GM18858 (cell line): ENCODE data around the gene FZD1.
"Not testable (repeated sequence)": the region's sequence is repeated elsewhere in the genome, so short reads cannot be mapped to it uniquely, and the experiment has no call there.

ENCODE experiments used
- ATAC-seq: cut with Tn5 transposase; IDR thresholded peaks from one replicate; pipeline ENCODE4 v1.9.1; 2021; ENCODE audit not compliant: unreplicated experiment

Gene FZD1

DNA sequence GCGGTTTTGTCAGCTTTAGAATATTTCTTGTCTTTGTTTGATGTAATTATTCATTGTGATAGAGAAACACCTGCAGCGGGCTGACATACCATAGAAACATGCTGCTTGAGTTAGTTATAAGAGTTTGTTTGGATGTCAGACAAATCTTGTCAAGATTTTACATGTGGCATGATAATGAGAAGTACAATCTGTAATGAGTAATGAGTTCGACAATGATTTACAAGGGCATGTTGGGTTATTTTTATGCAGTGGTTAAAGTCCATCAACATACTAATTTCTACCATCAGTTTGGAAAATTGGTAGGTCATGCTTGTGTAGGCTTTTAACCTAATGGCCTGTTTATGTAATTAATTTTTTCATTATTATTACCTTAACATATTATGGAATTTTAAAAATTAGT lies 31.3 kb downstream of the FZD1 start:
- no peak for ATAC-seq

- ATAC-seq, result no peak
Observed at GRCh38 chr7:91297939-91298338, 33.7 kb downstream of the FZD1 start.

DNA sequence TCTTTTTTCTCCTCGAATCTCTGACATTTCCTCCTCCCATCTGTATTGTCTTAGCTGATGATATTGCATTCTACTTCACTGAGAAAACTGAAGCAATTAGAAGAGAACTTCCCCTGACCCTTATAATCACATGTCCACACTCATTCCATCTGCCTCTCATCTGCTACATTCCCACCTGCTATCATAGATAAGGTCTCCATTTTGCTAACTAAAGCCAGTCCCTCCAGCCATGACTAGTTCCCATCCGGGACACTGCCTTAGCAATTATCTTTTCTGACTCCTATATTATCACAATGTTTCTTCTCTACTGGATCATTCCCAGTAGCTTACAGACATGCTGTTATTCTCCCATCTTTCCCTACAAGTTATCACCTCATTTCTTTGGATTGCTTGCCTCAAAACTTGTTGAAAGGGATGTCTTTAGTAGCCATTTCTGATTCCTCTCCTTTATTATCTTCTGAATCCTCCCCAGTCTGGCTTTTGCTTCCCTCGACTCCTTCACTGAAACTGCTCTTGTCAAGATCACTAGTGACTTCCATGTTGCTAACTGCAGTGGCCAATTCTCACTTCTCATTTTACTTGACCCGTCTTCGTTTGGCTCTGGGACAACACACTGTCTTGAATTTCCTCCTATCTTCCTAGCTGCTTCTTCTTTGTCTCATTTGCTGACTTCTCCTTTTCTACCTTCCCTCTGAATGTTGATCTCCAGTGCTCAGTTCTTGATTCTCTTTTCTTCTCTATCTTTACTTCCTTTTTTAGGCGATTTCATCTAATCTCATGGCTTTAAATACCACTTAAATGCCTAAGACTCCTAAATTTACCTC lies 35.9 kb downstream of the FZD1 start:
- no peak for ATAC-seq

DNA sequence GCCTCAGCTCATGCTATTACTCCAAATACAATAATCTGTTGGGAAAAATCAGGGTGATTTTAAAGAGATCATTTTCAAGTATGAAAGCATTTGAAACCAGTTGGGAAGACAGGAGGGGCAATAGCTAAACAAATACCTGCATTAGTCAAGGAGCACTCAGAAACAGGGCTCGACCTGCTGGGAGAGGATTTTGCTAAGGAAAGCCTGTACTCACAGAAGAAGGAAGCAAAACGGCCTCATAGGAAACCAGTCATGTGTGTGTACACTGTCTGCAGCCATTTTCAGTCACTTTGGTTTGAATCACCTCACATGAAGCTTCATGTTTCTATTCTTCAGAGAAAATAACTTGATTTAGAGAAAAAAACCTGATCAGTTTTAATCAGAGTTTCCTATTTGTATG lies 38.6 kb downstream of the FZD1 start:
- no peak for ATAC-seq

DNA sequence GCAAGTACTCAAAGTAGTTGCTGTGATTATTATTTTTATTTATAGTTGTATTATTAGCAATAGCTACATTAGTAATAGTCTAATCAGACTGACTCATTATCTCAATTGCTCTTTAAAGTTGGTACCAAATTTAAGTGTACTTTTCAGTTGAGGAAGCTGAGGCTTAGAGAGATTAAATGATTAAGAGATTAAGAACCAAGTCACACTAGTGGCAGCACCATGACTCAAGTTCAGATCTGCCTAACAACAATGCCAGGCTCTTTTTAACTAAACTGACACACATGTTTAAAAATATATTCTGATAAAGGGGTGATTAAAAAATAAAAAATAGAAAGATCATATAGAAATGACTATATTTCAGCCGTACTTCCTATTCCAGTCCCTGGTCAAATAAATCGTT lies 42.0 kb downstream of the FZD1 start:
- no peak for ATAC-seq

- no peak for ATAC-seq
Observed at GRCh38 chr7:91307467-91307866, 43.2 kb downstream of the FZD1 start.

GRCh38 chr7:91308191-91308590 lies 44.0 kb downstream of the FZD1 start:
- ATAC-seq, result not testable (repeated sequence)

DNA sequence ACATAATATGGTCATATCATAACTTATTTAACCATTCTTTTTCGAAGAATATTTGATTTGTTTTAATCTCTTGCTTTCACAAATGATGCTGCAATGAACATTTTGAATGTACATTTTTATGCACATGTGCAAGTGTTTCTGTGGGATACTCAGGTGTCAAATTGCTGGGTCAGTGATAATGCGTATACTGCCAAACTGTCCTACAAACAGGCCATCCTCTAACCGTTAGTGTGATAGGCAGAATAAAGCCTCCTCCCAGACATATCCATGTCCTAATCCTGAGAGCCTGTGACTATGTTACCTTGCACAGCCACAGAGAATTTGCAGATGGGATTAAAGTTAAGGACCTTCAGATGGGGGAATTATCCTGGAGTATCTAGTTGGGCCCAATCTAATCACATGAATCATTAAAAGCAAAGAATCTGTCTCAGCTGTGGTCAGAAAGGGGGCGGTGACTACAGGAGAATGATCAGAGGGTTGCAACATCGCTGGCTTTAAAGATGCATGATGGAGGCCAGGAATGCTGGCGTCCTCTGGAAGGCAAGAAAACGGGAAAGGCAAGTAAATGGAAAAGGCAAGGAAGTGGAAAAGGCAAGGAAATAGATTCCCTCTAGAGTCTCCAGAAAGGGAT lies 46.7 kb downstream of the FZD1 start:
- ATAC-seq, result no peak

GRCh38 chr7:91311839-91312238 lies 47.6 kb downstream of the FZD1 start:
- no peak for ATAC-seq

DNA sequence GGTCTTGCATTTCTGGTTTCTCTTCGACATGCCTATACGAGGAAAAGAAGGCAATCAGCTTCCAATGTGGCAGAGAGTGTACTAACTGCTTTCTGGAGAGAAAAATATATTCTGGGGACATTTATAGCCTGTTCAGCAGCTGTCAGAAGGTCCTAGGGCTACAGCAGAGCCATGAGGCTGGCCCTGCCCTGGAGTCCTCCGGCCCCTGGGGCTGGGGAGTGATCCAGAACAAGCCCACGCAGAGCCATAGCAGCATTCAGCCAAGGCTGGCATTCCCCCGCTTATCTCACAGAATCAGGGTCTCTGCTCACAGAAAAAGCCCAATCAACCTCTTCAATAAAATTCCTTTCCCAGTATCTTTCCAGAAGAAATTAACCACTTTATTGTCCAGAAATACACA lies 48.9 kb downstream of the FZD1 start:
- no peak for ATAC-seq

GRCh38 chr7:91314591-91315323 lies 50.5 kb downstream of the FZD1 start:
- ATAC-seq, result no peak

- ATAC-seq, result no peak
Observed at GRCh38 chr7:91316426-91316825, 52.2 kb downstream of the FZD1 start.

DNA sequence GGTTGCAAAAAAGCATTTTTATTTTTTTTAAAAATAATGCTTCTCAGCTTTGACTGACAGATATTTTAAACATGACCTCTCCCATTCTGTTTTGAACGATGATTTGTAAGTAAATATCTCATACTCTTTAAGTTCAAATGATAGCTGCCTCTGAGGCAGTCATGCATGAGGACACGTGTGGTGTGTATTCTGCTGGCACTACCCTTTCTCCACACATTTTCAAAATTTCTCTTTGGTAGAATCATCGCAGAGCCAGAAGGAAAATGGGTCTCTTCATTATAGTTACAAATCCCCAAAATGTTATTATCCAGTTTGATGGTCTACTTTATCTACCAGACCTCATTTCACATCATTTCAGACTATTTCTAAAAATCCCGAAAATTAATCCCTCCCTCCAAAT lies 55.1 kb downstream of the FZD1 start:
- no peak for ATAC-seq

- ATAC-seq, result no peak
Observed at GRCh38 chr7:91320366-91321078, 56.3 kb downstream of the FZD1 start.
